Heart right ventricle (tissue), 16 donors: ENCODE measurements around the gene MTUS2. TPM values are rescaled to one million over a fixed set of nuclear protein-coding genes. Genes with fewer than 3 reads are reported as not detected.
A peak's percentile ranks its signal among the peaks of the same experiment; 100 is the strongest.
"Not testable (repeated sequence)": the region's sequence is repeated elsewhere in the genome, so short reads cannot be mapped to it uniquely, and the experiment has no call there.

Experiments used
- ATAC-seq, 8 donors: fragments of 200-7000 bp; cut with Tn5 transposase; one replicate each; pipeline ENCODE4 v1.9.1; 2020; ENCODE audit warnings: mild to moderate bottlenecking in 8 of 8, moderate library complexity in 8 of 8, moderate number of reproducible peaks in 1 of 8
- DNase-seq, 2 donors: peaks; one replicate each; pipeline ENCODE4 v3.0.0-alpha.2; 2020
- H3K27ac ChIP-seq, 10 donors: fragments of 200-600 bp; sonication (generic) in 2 of 10; one replicate each; pipeline versions ENCODE4 v1.5.0 to v1.8.0; 2020 to 2022; ENCODE audit warnings: mild to moderate bottlenecking in 3 of 10
- H3K27me3 ChIP-seq, 7 donors: fragments of 200-600 bp; one replicate each; pipeline ENCODE4 v1.8.0; 2021 to 2022; ENCODE audit warnings: mild to moderate bottlenecking in 2 of 7
- H3K36me3 ChIP-seq, 9 donors: fragments of 200-600 bp; sonication (generic) in 1 of 9; one replicate each; pipeline versions ENCODE4 v1.5.0 to v1.8.0; 2020 to 2022; ENCODE audit warnings: mild to moderate bottlenecking in 2 of 9
- H3K4me1 ChIP-seq, 9 donors: fragments of 200-600 bp; sonication (generic) in 1 of 9; one replicate each; pipeline versions ENCODE4 v1.5.0 to v1.8.0; 2020 to 2022; ENCODE audit warnings: mild to moderate bottlenecking in 4 of 9
- H3K4me3 ChIP-seq, 10 donors: fragments of 200-600 bp; sonication (generic) in 2 of 10; one replicate each; pipeline versions ENCODE4 v1.5.0 to v1.8.0; 2020 to 2022; ENCODE audit warnings: mild to moderate bottlenecking in 7 of 10, moderate library complexity in 2 of 10
- H3K9me3 ChIP-seq, 11 donors: fragments of 200-600 bp in 10 of 11; sonication (generic) in 2 of 11; one replicate each; pipeline versions ENCODE4 v1.5.0 to v1.8.0; 2013 to 2022; ENCODE audit warnings: mild to moderate bottlenecking in 2 of 11, control low read depth in 1 of 11, moderate library complexity in 1 of 11
- WGBS, 2 donors: extraction: QIAGEN DNeasy Blood & Tissue Kit; methylation state at CpG; one replicate each; pipeline ENCODE4 v1.1.7; 2013; ENCODE audit warnings: inconsistent platforms in 1 of 2; 5-methylcytosine and 5-hydroxymethylcytosine counted together
- intact Hi-C, 10 donors: fragments of 100-400 bp; cut with DNase I; formaldehyde crosslinking; loops; one replicate each; pipeline versions ENCODE4 v1.11.1 to v1.14.2; 2022
- polyA plus RNA-seq, 2 donors: library from polyadenylated mRNA; stranded (reverse); fragments of 200-250 nt; gene quantifications; one replicate each; pipeline ENCODE4 v1.2.3, GENCODE V29; 2013
- total RNA-seq, 10 donors: library from RNA; stranded (reverse); fragmentation: NEBNext Ultra II Directional in 3 of 10; extraction: Animal tissue kit (Norgen Biotek cat#: 25700) in 3 of 10; gene quantifications; one replicate each; pipeline versions ENCODE4 v1.2.1 to v1.2.4, GENCODE V29; 2021 to 2023
- TF ChIP-seq, protein P1 (sequence below), 9 donors: fragments of 200-600 bp; sonication (generic) in 2 of 9; IDR thresholded peaks; one replicate each; pipeline versions ENCODE4 v1.5.0 to v1.8.0; 2021 to 2022; ENCODE audit warnings: antibody characterized with exemption in 9 of 9, mild to moderate bottlenecking in 5 of 9, moderate library complexity in 1 of 9
- donor health status: Arrhythmogenic right ventricular cardiomyopathy.
- donor health status: ischemic (EF 13 %, LVEDD 7.1; RV severe dilation, severe dysfunction).
- donor health status: healthy with polysubstance abuse.
- donor health status: DM: no; HTN: yes; CAD: no.
- donor health status: DM: no; HTN: no; CAD: no.
- donor health status: ischemic (EF 25% LVEDD 6.9; RV normal size, moderate dysfunction).
- donor health status: ischemic (EF 25% LVEDD 5.7; RV mildly dilated, moderate dysfunction).
- donor health status: healthy.
- donor health status: DM: yes; HTN: yes; CAD: no.
- donor health status: Ischemic cardiomyopathy.
- donor health status: ischemic (EF 35%, LVEDD 5.7; RV mildly dilated, moderate dysfunction).
- donor health status: nonischemic (EF 11% LVEDD 7.7; RV severe dilation, severe dysfunction).
- donor health status: DM: yes; HTN: yes; CAD: no.
- donor health status: PGD.
- donor health status: ischemic (EF 29% LVEDD 5.4; RV normal size, mild dysfunction).
- donor health status: nonischemic (EF 23%, LVEDD 6.1; RV moderate dilation, normal function).

MTUS2 gene
- total and polyA plus RNA-seq, 12 donors = 18.7 to 159 (median 65.6) TPM

DNA sequence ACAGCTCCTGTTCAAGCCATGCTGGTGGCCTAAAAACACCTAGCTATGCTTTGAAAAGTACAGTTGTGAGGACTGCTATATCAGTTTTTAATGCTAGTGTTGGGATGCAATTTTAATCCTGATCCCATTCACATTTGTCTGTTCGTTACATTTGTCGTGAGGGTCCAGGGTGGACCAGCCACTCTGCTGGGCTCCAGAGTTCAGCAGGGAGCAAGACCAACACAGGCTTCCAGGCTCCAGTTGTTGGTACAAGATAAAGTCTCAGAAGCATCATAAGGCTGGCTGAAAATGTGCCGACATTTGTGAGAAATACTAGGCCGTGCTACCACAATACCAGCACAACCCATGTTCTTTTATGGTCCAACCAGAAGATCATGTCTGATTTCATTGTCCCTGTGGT lies 564.7 kb downstream of the MTUS2 start:
- 55 to 76% methylated on average over 4 of the region's 4 CpGs for WGBS, 2 donors
- ATAC-seq (peak in 4 of 8 donors; percentile 4 to 26 (median 18)), DNase-seq (no peak)
- Histone ChIP-seq H3K4me3 (no peak overlapping the region), H3K4me1 (peaks cover 0 to 19% (median 7%) of the 10 kb centered on the region in 9 donors), H3K27ac (peak overlapping the region in 2 of 10 donors; percentile 10 to 15), H3K27me3 (no peaks in the 10 kb centered on the region), H3K9me3 (no peaks in the 10 kb centered on the region), H3K36me3 (no peaks in the 10 kb centered on the region)
- TF ChIP-seq, protein P1, sequence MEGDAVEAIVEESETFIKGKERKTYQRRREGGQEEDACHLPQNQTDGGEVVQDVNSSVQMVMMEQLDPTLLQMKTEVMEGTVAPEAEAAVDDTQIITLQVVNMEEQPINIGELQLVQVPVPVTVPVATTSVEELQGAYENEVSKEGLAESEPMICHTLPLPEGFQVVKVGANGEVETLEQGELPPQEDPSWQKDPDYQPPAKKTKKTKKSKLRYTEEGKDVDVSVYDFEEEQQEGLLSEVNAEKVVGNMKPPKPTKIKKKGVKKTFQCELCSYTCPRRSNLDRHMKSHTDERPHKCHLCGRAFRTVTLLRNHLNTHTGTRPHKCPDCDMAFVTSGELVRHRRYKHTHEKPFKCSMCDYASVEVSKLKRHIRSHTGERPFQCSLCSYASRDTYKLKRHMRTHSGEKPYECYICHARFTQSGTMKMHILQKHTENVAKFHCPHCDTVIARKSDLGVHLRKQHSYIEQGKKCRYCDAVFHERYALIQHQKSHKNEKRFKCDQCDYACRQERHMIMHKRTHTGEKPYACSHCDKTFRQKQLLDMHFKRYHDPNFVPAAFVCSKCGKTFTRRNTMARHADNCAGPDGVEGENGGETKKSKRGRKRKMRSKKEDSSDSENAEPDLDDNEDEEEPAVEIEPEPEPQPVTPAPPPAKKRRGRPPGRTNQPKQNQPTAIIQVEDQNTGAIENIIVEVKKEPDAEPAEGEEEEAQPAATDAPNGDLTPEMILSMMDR (IDR thresholded peaks at IDR 0.05) = no peak
- intact Hi-C loops = loop anchor here in 1 of 10 donors (5.0 kb wide), 1 partner anchor 52 kb away; no protein-coding TSS in a partner anchor

DNA sequence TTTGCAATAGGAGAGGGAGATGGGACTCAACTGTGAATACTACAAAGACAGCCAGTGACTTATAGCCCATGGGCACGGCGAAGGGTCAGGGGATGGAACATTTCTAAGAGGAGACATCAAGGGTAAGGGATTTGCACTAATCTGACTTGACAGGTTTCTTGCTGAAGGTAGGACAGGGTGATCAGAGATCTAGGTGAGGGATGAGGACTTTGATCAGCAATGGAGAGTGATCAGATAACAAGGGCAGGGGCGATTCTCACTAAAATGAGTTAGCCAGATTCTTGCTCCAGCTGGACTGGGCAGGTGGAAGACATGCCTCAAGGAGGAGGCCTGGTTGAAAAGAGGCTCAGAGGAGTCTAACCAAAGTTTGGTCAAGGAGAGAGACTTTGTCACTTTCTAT lies 566.1 kb downstream of the MTUS2 start:
- Histone ChIP-seq H3K36me3 (no peaks in the 10 kb centered on the region), H3K4me1 (peaks cover 0 to 19% (median 7%) of the 10 kb centered on the region in 9 donors), H3K9me3 (no peaks in the 10 kb centered on the region), H3K27me3 (no peaks in the 10 kb centered on the region), H3K4me3 (no peak overlapping the region), H3K27ac (no peak overlapping the region)
- DNase-seq (no peak), ATAC-seq (no peak)
- TF ChIP-seq, protein P1 (IDR thresholded peaks at IDR 0.05) = no peak
- intact Hi-C loops = no loop called here
- 71 to 90% methylated on average over 3 of the region's 3 CpGs for WGBS, 2 donors

DNA sequence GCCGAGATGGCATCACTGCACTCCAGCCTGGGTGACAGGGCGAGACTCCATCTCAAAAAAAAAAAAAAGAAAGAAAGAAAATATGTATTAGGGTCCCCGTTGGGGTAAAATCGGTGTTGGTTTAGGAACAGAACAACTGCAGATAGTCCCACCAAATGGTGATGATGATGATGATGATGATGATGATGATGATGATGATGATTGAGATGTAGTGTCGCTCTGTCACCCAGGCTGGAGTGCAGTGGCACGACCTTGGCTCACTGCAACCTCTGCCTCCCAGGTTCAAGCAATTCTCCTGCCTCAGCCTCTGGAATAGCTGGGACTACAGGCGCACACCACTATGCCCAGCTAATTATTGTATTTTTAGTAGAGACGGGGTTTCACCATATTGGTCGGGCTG lies 570.5 kb downstream of the MTUS2 start:
- H3K36me3 ChIP-seq, ATAC-seq, H3K27ac ChIP-seq, H3K9me3 ChIP-seq, intact Hi-C loops, DNase-seq, H3K27me3 ChIP-seq, H3K4me3 ChIP-seq: not testable (repeated sequence)
- WGBS, 2 donors = 95 to 97% methylated on average over 9 of the region's 9 CpGs
- H3K4me1 ChIP-seq = peaks cover 0 to 12% (median 0%) of the 10 kb centered on the region in 9 donors

DNA sequence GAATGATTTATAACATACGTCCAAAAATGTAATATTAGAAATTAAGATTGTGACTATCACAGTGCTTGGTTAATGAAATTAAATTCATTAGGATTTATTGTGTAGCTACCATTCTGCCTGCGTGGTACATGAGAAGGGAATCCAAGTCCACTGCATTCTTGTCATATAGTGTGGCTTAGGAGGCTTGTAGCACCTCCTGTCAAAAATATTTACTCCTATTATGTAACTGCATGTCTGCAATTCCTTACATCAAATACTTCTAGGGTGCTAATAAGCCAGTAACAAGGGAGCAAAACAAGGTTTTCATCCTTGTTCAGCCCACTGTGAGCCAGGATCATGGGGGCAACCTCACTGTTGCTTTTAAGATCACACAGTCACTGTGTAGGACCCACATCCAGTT lies 576.3 kb downstream of the MTUS2 start:
- WGBS, 2 donors = 81 to 83% methylated on average over 2 of the region's 2 CpGs
- Histone ChIP-seq H3K27me3 (peaks cover 0 to 4% (median 0%) of the 10 kb centered on the region in 7 donors), H3K4me3 (no peak overlapping the region), H3K27ac (no peak overlapping the region), H3K4me1 (peaks cover 0 to 12% (median 0%) of the 10 kb centered on the region in 9 donors), H3K36me3 (no peaks in the 10 kb centered on the region), H3K9me3 (no peaks in the 10 kb centered on the region)
- TF ChIP-seq, protein P1 (IDR thresholded peaks at IDR 0.05) = no peak
- intact Hi-C loops = no loop called here
- DNase-seq (no peak), ATAC-seq (no peak)

DNA sequence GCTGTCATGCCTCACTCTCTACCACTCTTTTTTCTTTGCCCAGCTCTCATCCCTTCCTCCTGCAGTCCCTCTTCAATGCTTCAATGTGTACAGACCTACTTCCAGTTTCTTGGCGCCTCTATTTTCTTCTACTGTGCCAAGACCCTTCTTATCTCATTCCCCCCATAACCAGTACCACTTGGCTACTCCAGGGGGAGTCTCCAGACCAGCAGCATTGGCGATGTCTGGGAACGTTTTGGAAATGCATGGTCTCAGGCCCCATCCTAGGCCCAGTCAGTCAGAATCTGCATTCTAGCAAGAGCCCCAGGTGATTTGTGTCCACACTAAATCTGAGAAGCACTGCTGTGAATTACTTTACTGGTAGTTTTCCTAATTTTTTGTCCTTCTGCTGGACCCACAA lies 577.1 kb downstream of the MTUS2 start:
- Histone ChIP-seq H3K27ac (no peak overlapping the region), H3K36me3 (no peaks in the 10 kb centered on the region), H3K9me3 (no peaks in the 10 kb centered on the region), H3K4me3 (no peak overlapping the region), H3K27me3 (peaks cover 0 to 4% (median 0%) of the 10 kb centered on the region in 7 donors), H3K4me1 (peaks cover 0 to 5% (median 0%) of the 10 kb centered on the region in 9 donors)
- DNase-seq (no peak), ATAC-seq (no peak)
- intact Hi-C loops = no loop called here
- WGBS, 2 donors = 74 to 82% methylated on average over 3 of the region's 3 CpGs
- TF ChIP-seq, protein P1 (IDR thresholded peaks at IDR 0.05) = no peak
